K562 (cell line): Measurements from ENCODE around the gene CACTIN. TPM values are rescaled to one million over a fixed set of nuclear protein-coding genes. Genes with fewer than 3 reads are reported as not detected.

Experiments
- ATAC-seq: fragments of 200-7000 bp; cut with Tn5 transposase; 3 replicates; pipeline ENCODE4 v1.9.1; 2020; ENCODE audit warnings: moderate library complexity
- BruUV-seq: library from RNA; stranded (reverse); fragments of 400-500 nt; replicated peaks from 2 replicates; lab custom pipeline; 2021; lab: Mats Ljungman, UMichigan
- CTCF ChIA-PET: fragments of 300-600 bp; formaldehyde crosslinking; extraction: SDS; loops from one replicate; lab custom pipeline; 2021; ENCODE audit warnings: low intra/inter-chr PET ratio; lab: Yijun Ruan, JAX
- POLR2A ChIA-PET: fragments of 300-600, 350-650 bp; sonication (Branson Sonifier 250); formaldehyde crosslinking; extraction: SDS; loops from one replicate; lab custom pipeline; 2021; ENCODE audit warnings: antibody characterized with exemption, inconsistent platforms; lab: Yijun Ruan, JAX
- DNase-seq, 4 experiments: peaks; one replicate each; pipeline versions ENCODE4 v3.0.0 to v3.0.0-alpha.2; 2011 to 2018; ENCODE audit warnings: low spot score in 3 of 4, mixed read lengths in 3 of 4; ENCODE audit errors: extremely low read depth in 1 of 4
- FAIRE-seq: peaks from 2 replicates; lab custom pipeline; 2011; peaks lifted over from hg19 to GRCh38; lab: Jason Lieb, UNC
- H2AFZ ChIP-seq: 2 replicates; pipeline ENCODE4 v1.6.0; 2011; ENCODE audit warnings: low read depth, low read length, control low read depth, inconsistent platforms
- H3K27ac ChIP-seq: fragments of 200-600 bp; 3 replicates; pipeline ENCODE4 v1.8.0; 2011; ENCODE audit warnings: low read depth, mild to moderate bottlenecking, control low read depth, inconsistent platforms, low read length, moderate library complexity, mixed read lengths; ENCODE audit errors: extremely low read depth
- H3K27me3 ChIP-seq, 2 experiments: fragments of 300-600 bp in 1 of 2; 2 replicates in 1 of 2; 3 replicates in 1 of 2; pipeline versions ENCODE4 v1.6.0 to v1.8.0; 2011; ENCODE audit warnings: inconsistent platforms in 2 of 2, low read length in 2 of 2, mild to moderate bottlenecking in 1 of 2, mixed read lengths in 1 of 2, moderate library complexity in 1 of 2; ENCODE audit not compliant: control insufficient read depth in 2 of 2, insufficient read depth in 2 of 2
- H3K36me3 ChIP-seq: fragments of 300-600 bp; 3 replicates; pipeline ENCODE4 v1.8.0; 2011; ENCODE audit warnings: mild to moderate bottlenecking, low read length, inconsistent platforms; ENCODE audit not compliant: control insufficient read depth, insufficient read depth
- H3K4me1 ChIP-seq, 2 experiments: fragments of 200-600 bp in 1 of 2; replicated peaks in 1 of 2; 2 replicates in 1 of 2; 3 replicates in 1 of 2; pipeline versions ENCODE4 v1.5.1 to v1.8.0; 2011; ENCODE audit warnings: inconsistent platforms in 2 of 2, low read length in 2 of 2, mild to moderate bottlenecking in 1 of 2, mixed read lengths in 1 of 2, moderate library complexity in 1 of 2; ENCODE audit not compliant: control insufficient read depth in 2 of 2, insufficient read depth in 2 of 2
- H3K4me2 ChIP-seq: 2 replicates; pipeline ENCODE4 v1.6.1; 2011; ENCODE audit warnings: low read length, control low read depth, inconsistent platforms, mixed read lengths; ENCODE audit not compliant: insufficient read depth
- H3K4me3 ChIP-seq: fragments of 200-600 bp; sonication (generic), shearing (Covaris generic); 2 replicates; pipeline ENCODE4 v1.5.1; 2016; ENCODE audit warnings: control low read depth, inconsistent platforms
- H3K79me2 ChIP-seq: fragments of 200-600 bp; 3 replicates; pipeline ENCODE4 v1.8.0; 2011; ENCODE audit warnings: low read length, inconsistent platforms; ENCODE audit not compliant: control insufficient read depth, insufficient read depth
- H3K9ac ChIP-seq, 2 experiments: 2 replicates each; pipeline versions ENCODE4 v1.6.0 to v1.6.1; 2011; ENCODE audit warnings: low read depth in 2 of 2, low read length in 2 of 2, control low read depth in 1 of 2, inconsistent platforms in 1 of 2, mild to moderate bottlenecking in 1 of 2, mixed read lengths in 1 of 2; ENCODE audit not compliant: insufficient read depth in 1 of 2
- H3K9me1 ChIP-seq: one replicate; pipeline ENCODE4 v1.6.0; 2011; ENCODE audit warnings: inconsistent platforms, mild to moderate bottlenecking, low read length, moderate library complexity; ENCODE audit not compliant: control insufficient read depth, insufficient read depth
- H3K9me3 ChIP-seq: replicated peaks from 2 replicates; pipeline ENCODE4 v1.5.1; 2011; ENCODE audit warnings: low read depth, low read length, inconsistent platforms; ENCODE audit not compliant: control insufficient read depth, insufficient read depth
- H4K20me1 ChIP-seq: replicated peaks from 2 replicates; pipeline ENCODE4 v1.6.1; 2011; ENCODE audit warnings: low read length, inconsistent platforms, mixed read lengths; ENCODE audit not compliant: control insufficient read depth, insufficient read depth
- ATF1 ChIP-seq, 2 experiments: fragments of 450-650 bp in 1 of 2; IDR thresholded peaks; 2 replicates each; pipeline ENCODE4 v1.6.1; 2016; ENCODE audit warnings: missing compliant biosample characterization in 1 of 2, missing genetic modification characterization in 1 of 2
- BMI1 ChIP-seq: fragments of 150-350 bp; IDR thresholded peaks from 2 replicates; pipeline ENCODE4 v1.6.1; 2014; ENCODE audit warnings: low read length
- BRD9 ChIP-seq: fragments of 450-650 bp; IDR thresholded peaks from 2 replicates; pipeline ENCODE4 v1.6.1; 2018; ENCODE audit warnings: low read depth; ENCODE audit not compliant: partially characterized antibody
- E2F1 ChIP-seq: sonication (generic); formaldehyde crosslinking; IDR thresholded peaks from 2 replicates; pipeline ENCODE4 v1.8.1; 2023; ENCODE audit warnings: mild to moderate bottlenecking, missing genetic modification reagents, moderate library complexity
- EHMT2 ChIP-seq: fragments of 450-650 bp; IDR thresholded peaks from 2 replicates; pipeline ENCODE4 v1.6.1; 2018; ENCODE audit warnings: antibody characterized with exemption
- KLF16 ChIP-seq: IDR thresholded peaks from 2 replicates; pipeline ENCODE4 v1.6.1; 2016; ENCODE audit warnings: antibody characterized with exemption
- MAFG ChIP-seq: fragments of 450-650 bp; conservative IDR thresholded peaks from 2 replicates; pipeline ENCODE4 v1.6.1; 2016; ENCODE audit warnings: missing genetic modification characterization, missing compliant biosample characterization
- MCM2 ChIP-seq: fragments of 450-650 bp; IDR thresholded peaks from 2 replicates; pipeline ENCODE4 v1.6.1; 2017; ENCODE audit warnings: low read depth, mild to moderate bottlenecking
- MEF2A ChIP-seq: IDR thresholded peaks from 2 replicates; pipeline ENCODE4 v1.6.1; 2011; ENCODE audit warnings: low read depth, mild to moderate bottlenecking, low read length, moderate library complexity; ENCODE audit not compliant: control insufficient read depth
- NCOA2 ChIP-seq, 2 experiments: fragments of 450-650 bp; IDR thresholded peaks; 2 replicates each; pipeline ENCODE4 v1.6.1; 2018; ENCODE audit warnings: mild to moderate bottlenecking in 2 of 2, moderate library complexity in 1 of 2; ENCODE audit not compliant: partially characterized antibody in 2 of 2
- NKRF ChIP-seq: fragments of 450-650 bp; IDR thresholded peaks from 2 replicates; pipeline ENCODE4 v1.6.1; 2016; ENCODE audit warnings: borderline replicate concordance
- RAD21 ChIP-seq, 2 experiments: fragments of 250-450 bp in 1 of 2; fragments of 450-650 bp in 1 of 2; sonication (Bioruptor Pico) in 1 of 2; formaldehyde crosslinking in 1 of 2; IDR thresholded peaks in 1 of 2; conservative IDR thresholded peaks in 1 of 2; 2 replicates each; pipeline versions ENCODE4 v1.4.0 to v1.8.0; 2020 to 2022; ENCODE audit warnings: mild to moderate bottlenecking in 2 of 2, moderate library complexity in 1 of 2
- TAL1 ChIP-seq: fragments of 450-650 bp; IDR thresholded peaks from 2 replicates; pipeline ENCODE4 v1.6.1; 2016; ENCODE audit warnings: mild to moderate bottlenecking
- ZFX ChIP-seq: sonication (generic); formaldehyde crosslinking; IDR thresholded peaks from 2 replicates; pipeline ENCODE4 v1.8.0; 2022; ENCODE audit warnings: mild to moderate bottlenecking, missing genetic modification reagents, moderate library complexity
- ZNF280A ChIP-seq: fragments of 450-650 bp; IDR thresholded peaks from 2 replicates; pipeline ENCODE4 v1.6.1; 2018; ENCODE audit warnings: mild to moderate bottlenecking, low read depth; ENCODE audit not compliant: partially characterized antibody
- ZNF431 ChIP-seq: sonication (generic); formaldehyde crosslinking; IDR thresholded peaks from 2 replicates; pipeline ENCODE4 v1.8.0; 2022; ENCODE audit warnings: mild to moderate bottlenecking, missing genetic modification reagents
- ZNF436 ChIP-seq: fragments of 250-450, 450-650 bp; sonication (Bioruptor Pico); formaldehyde crosslinking; IDR thresholded peaks from 2 replicates; pipeline ENCODE4 v1.7.0; 2020; ENCODE audit warnings: mild to moderate bottlenecking
- WGBS: fragments of 100-300 bp; shearing (Covaris generic); methylation state at CpG from one replicate; pipeline ENCODE4 v1.1.6; 2016; ENCODE audit warnings: low coverage, mixed read lengths; ENCODE audit not compliant: insufficient coverage; ENCODE audit errors: missing lambda C conversion rate; 5-methylcytosine and 5-hydroxymethylcytosine counted together
- in situ Hi-C: fragments of 300-500 bp; cut with MboI; formaldehyde crosslinking; loops from 4 replicates; pipeline ENCODE4 v1.15.0; 2018; ENCODE audit warnings: inconsistent platforms, mixed read lengths
- intact Hi-C: fragments of 100-400 bp; cut with micrococcal nuclease; formaldehyde crosslinking; loops from 2 replicates; pipeline ENCODE4 v1.14.2; 2022
- polyA plus RNA-seq, 8 experiments: library from polyadenylated mRNA; depleted of rRNA in 4 of 8; stranded (reverse) in 5 of 8; unstranded in 3 of 8; fragments of >200 nt; fragmentation: Nextera tagmentation in 2 of 8; fragmentation: Illumina TruSeq in 1 of 8; extraction: Ambion mirVana in 2 of 8; extraction: Trizol in 1 of 8; gene quantifications; 2 replicates each; pipeline versions ENCODE4 v1.2.1 to v1.2.3, GENCODE V29; 2011 to 2014; ENCODE audit warnings: inconsistent platforms in 1 of 8, missing spikeins in 1 of 8
- total RNA-seq, 7 experiments: library from RNA; depleted of rRNA in 6 of 7; stranded (reverse); fragments of >200 nt in 6 of 7; fragmentation: Illumina TruSeq in 2 of 7; extraction: Trizol in 2 of 7; gene quantifications; 2 replicates each; pipeline versions ENCODE4 v1.2.1 to v1.2.3, GENCODE V29; 2011 to 2021; ENCODE audit warnings: low replicate concordance in 1 of 7

CACTIN gene
- total and polyA plus RNA-seq, 9 of the 15 experiments (the other 6 are each of a cell fraction or from before 2014, with no cell fraction given) = 0.15 to 49.2 (median 15.0) TPM

- peak; percentile 99 for FAIRE-seq
- in situ Hi-C loops = no loop called here
- no peak for TF ChIP-seq E2F1 (CRISPR knock-in tag)
- TF ChIP-seq MEF2A = no peak
- TF ChIP-seq TAL1 = no peak
- peak; percentile 63; the same call in 1 of the 2 replicates for TF ChIP-seq EHMT2
- TF ChIP-seq NCOA2 (IDR thresholded peaks at IDR 0.05; ENCODE audit: partially characterized antibody in 2 of 2) = no peak
- no peak for TF ChIP-seq MCM2
- TF ChIP-seq MAFG = peak; percentile 78
- no peak for TF ChIP-seq ZNF280A
- TF ChIP-seq BMI1 = no peak
- no peak for TF ChIP-seq BRD9
- no peak for TF ChIP-seq KLF16
- no peak for TF ChIP-seq ZFX (CRISPR knock-in tag)
- no peak for TF ChIP-seq ZNF431
- TF ChIP-seq NKRF = 0 out of 2 replicates have a peak, but pooled peaks have one; percentile 22
- TF ChIP-seq ATF1 (CRISPR knock-in tag; IDR thresholded peaks at IDR 0.05) = no peak
- TF ChIP-seq ATF1 (tag; IDR thresholded peaks at IDR 0.05) = 0 out of 2 replicates have a peak, but pooled peaks have one; percentile 14
- TF ChIP-seq ZNF436 (CRISPR knock-in tag) = no peak
- TF ChIP-seq RAD21 (CRISPR knock-in tag; conservative IDR thresholded peaks at IDR 0.05 in 1 of 2, IDR thresholded peaks at IDR 0.05 in 1 of 2) = peak in 1 of 2 experiments; percentile 14; a peak in 1 of 4 replicates
These were observed 46.2 kb downstream of the CACTIN start for GRCh38 chr19:3580156-3580934.

More at GRCh38 chr19:3580156-3580934, 46.2 kb downstream of the CACTIN start:
- ChIA-PET CTCF (no interaction called here), POLR2A (interaction anchor here (0.6 to 2.6 kb wide), 5 partner anchors 11 to 27 kb away, joined by 3 to 14 read pairs (median 4); no protein-coding TSS in a partner anchor)
- H3K79me2 ChIP-seq = peaks cover 2% of the 10 kb centered on the region; the same call in 2 of the 3 replicates
- no peak overlapping the region; a peak in 1 of 4 replicates for H3K9ac ChIP-seq
- no peaks in the 10 kb centered on the region for H3K27me3 ChIP-seq
- H3K4me1 ChIP-seq = peaks cover 30 to 56% of the 10 kb centered on the region in 2 experiments
- intact Hi-C loops = no loop called here
- H3K9me3 ChIP-seq = no peaks in the 10 kb centered on the region
- BruUV-seq = no TSS peak
- ATAC-seq = peak; percentile 67
- H3K36me3 ChIP-seq = peaks cover 26% of the 10 kb centered on the region; the same call in 2 of the 3 replicates
- peak overlapping the region; percentile 52 for H3K27ac ChIP-seq
- WGBS = 12% methylated on average over 11 of the region's 11 CpGs
- peak in 2 of 4 experiments; percentile 60 to 80 for DNase-seq
- no peak overlapping the region for H3K4me3 ChIP-seq
- H3K4me2 ChIP-seq = no peak overlapping the region; the same call in 1 of the 2 replicates
- H4K20me1 ChIP-seq = no peaks in the 10 kb centered on the region; the same call in 1 of the 2 replicates
- H3K9me1 ChIP-seq = peaks cover 5% of the 10 kb centered on the region
- no peak overlapping the region for H2AFZ ChIP-seq
